HG03097 (cell line): ENCODE measurements around the gene KASH5.
"Not testable (repeated sequence)": the region's sequence is repeated elsewhere in the genome, so short reads cannot be mapped to it uniquely, and the experiment has no call there.

Experiments
- ATAC-seq: cut with Tn5 transposase; IDR thresholded peaks from one replicate; pipeline ENCODE4 v1.9.1; 2021; ENCODE audit not compliant: unreplicated experiment, low FRiP score

The KASH5 gene

DNA sequence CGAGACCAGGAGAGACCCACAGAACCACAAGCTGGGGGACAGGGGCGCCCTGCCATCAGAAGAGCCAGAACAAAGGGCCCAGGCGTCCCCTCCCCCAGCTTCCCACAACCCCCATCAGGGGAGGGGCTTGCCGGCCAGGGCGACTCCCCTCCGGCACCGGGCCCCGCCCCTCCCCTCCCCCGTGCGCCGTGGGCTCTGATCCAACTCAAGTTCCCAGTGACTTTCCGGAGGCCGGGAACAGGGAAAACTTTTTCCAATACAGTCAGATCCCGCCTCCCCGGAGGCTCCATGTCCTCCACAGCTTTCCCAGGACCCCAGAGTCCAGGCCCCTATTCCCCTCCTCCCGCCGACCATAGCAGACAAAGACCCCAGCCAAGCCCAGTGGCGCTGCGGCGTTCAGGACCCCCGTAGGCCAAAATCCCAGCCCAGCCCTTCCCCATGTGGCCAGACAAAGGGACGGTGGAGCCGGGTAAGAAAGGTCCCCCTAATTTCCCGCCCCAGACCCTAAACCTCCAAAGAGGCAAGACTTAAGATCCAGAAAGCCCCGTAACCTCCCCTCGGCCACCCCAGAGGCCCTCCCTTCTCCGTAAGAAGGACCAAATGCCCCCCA, 26.5 kb upstream of the KASH5 start:
- ATAC-seq: no peak

DNA sequence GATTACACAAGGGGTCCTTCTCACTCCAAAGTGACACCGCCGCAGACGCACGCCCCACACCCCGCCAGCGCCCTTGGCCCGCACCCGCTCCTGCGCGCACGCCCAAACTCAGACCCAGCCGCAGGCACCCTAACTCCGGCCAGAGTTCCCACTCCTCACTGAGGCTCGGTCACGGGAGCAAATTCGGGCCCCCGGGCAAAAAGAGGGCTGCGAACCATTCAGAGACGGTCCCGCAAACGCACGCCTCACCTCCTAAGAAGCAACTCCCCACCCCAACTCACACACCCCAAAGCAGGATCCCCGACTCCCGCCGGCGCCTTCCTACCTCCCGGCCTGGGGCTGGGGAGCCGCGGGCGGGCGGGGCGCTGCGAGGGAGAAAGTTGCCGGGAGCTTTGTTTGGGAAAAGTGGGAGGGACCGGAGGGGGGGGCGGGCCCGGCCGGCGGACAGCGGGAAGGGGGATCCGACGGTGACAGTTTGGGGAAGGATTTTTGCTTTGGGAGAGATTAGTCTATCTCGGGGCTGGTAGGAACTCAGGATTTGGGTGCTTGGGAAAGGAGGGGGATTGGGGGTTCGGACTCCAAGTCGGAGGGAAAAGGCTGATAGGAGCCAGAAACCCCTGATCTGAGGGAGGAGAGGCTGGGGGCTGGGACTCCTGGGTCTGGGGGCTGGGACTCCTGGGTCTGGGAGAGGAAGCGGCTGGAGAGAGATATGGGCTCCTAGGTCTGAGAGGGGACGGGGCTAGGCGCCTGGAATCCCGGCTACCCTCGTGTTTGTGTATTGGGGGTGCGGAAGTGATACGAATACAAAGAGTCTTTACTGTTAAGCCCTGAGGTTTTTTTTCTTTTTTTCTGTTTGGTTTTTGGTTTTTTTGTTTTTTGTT, 25.8 kb upstream of the KASH5 start, which contains the start of gene TEAD2:
TSS of gene TEAD2 (minus strand) at position 369 of the 881 bp plus-strand sequence. CDS start 2,341 bp downstream, outside the sequence.
- ATAC-seq: no peak

DNA sequence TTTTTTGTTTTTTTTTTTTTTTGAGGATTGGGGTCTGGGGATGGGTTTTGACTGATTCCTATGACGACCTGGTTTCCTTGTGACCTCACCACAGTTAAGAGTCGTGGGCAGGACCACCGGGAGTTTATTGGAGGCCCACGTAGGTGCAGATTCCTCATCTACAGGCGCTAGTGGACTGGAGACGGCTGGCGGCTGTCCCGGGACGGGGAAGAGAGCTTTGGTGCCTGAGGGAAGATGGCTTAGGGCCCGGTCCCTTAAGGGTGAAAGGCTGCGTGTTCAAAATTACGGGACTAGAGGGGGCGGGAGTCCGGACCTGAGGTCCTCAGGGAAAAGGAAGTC, 25.2 kb upstream of the KASH5 start:
- no peak for ATAC-seq

DNA sequence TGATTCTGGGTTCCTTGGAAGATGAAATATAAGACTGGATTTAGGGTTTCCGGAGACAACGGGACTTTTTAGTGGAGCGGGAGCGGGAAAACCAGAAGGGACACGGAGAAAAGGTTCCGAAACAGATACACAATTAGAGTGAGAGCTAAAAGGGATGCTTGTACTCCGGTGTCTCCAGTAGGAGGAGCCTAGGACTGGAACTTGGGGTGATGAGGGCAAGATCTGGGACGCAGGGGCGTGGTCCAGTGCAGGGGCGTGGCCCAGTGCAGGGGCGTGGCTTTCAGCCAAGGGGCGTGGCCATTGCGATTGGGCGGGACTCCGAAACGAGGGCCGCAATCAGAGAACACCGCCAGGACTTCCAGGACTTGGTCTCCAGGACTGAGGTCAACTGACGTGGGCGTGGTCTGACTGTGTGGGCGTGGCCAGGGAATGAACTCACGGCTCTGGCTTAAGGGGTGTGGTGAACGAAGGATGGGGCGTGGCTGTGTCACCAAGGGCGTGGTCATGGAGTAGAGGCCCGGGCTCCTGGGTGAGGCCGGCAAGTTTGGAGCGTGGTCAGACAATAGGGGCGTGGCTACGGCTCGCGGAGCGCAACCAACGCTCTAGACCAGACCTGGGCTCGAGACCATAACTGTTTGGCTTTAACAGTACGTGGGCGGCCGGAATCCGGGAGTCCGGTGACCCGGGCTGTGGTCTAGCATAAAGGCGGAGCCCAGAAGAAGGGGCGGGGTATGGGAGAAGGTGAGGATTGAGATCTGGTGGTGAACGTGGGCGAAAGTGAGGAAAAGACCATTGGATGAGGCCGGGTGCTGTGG, 24.6 kb upstream of the KASH5 start, which contains the start of gene DKKL1:
TSS of gene DKKL1 (plus strand) at position 610 of the 815 bp plus-strand sequence. CDS start at position 732, 122 bp downstream.
- peak; percentile 65 for ATAC-seq

DNA sequence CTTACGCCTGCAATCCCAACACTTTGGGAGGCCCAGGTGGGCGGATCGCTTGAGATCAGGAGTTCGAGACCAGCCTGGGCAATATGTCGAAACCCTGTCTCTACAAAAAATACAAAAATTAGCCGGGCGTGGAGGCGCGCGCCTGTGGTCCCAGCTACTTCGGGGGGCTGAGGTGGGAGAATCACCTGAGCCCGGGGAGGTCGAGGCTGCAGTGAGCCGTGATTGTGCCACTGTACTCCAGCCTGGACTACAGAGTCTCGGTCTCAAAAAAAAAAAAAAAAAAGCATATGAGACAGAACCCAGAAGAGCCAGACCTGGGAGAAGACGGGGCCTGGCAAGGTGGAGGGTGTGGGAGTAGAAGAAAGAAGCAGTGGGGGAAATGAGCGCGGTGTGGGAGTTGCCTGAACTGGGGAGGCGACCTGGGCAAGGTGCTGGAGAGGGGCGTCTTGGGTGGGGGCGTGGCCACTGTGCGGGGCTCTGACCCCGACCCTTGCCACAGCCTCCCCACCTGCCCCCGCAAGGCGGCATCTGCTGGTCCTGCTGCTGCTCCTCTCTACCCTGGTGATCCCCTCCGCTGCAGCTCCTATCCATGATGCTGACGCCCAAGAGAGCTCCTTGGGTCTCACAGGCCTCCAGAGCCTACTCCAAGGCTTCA, 23.8 kb upstream of the KASH5 start:
- ATAC-seq: no peak

DNA sequence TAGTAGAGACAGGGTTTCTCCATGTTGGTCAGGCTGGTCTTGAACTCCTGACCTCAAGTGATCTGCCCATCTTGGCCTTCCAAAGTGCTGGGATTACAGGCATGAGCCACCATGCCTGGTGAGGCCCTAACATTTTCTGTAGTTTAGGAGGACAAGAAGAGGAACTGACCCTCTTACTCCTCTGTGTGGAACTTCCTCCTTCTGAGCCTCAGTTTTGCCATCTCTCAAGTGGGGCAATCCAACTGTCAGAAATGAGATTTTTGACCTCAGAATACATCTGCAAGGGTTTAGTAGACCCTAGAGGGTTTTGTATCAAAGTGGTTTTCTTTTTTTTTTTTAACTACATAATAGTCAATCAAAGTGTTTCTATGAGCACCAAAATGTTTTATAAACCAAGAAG, 21.9 kb upstream of the KASH5 start:
- ATAC-seq: no peak

DNA sequence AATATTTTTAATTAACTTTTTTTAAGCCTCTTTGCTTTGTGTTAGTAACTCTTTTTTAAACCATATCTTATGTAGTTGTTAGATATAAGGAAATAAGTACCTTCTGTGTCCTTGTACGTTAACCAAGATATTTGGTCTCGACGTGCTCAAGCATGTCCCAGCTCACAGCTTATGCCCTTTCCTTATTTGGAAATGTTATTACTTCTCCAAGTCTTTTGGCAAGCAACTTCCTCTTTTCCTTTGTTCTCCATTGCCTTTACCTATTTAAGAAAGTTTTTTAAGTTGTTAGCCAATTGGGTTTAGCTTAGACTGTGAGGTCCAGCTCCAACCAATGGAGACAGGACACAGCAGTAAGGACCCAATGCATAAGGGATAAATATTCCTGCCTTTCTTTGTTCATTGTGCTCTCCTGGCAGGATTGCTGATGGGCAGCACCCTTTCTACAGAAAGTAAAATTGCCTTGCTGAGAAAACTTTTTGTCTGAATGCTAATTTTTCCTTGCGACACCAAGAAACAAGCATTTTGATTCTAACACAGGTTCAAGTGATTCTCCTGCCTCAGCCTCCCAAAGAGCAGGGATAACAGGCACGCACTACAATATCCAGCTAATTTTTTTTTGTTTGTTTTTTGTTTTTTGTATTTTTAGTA, 19.2 kb upstream of the KASH5 start:
- ATAC-seq: no peak

DNA sequence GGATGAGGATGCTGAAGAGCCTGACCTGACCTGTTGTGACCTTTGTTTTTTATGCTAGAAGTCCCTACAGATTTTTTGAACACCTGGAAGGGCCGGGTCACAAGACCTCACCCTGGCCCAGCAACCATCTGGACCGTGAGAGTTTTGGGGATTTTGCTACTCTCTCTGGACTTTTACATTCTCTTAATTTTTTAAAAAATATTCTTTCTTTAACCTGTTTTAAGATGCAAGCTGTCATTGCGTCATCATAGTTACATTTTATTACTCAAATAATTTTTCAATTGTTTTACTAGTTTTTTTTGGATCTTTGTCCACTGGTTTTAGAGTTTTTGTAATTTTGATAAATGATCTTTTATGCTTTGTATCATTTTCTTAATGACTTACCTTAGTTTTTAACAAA, 16.9 kb upstream of the KASH5 start:
- ATAC-seq: no peak

DNA sequence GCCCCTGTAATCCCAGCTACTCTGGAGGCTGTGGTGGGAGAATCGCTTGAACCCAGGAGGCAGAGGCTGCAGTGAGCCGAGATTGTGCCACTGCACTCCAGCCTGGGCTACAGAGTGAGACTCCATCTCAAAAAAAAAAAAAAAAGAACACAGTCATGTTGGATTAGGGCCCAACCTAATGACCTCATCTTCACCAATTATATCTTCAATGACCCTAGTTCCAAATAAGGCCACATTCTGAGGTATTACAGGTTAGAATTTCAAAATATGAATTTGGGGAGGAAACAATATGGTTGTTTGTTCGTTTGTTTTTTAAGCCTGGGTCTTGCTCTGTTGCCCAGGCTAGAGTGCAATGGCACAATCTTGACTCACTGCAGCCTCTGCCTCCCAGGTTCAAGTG, 14.9 kb upstream of the KASH5 start:
- ATAC-seq: not testable (repeated sequence)

DNA sequence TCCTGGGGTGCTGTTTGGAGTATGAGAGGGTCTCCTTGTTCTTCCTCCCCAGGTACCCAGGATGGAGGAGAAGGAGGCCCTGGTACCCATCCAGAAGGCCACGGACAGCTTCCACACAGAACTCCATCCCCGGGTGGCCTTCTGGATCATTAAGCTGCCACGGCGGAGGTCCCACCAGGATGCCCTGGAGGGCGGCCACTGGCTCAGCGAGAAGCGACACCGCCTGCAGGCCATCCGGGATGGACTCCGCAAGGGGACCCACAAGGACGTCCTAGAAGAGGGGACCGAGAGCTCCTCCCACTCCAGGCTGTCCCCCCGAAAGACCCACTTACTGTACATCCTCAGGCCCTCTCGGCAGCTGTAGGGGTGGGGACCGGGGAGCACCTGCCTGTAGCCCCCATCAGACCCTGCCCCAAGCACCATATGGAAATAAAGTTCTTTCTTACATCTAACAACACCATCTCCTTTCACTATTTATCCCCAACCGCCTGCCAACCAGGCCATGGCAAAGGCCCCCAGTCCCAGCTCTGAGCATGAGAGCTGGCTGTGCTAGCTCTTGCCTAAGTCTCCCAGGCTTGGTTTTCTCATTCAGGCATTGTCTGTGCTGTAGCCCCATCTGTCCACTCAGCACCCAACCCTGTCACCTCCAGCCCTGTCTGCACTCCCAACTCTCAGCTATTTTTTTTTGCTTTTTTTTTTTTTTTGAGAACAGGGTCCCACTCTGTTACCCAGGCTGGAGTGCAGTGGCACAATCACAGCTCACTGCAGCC, 13.2 kb upstream of the KASH5 start:
- ATAC-seq: no peak

DNA sequence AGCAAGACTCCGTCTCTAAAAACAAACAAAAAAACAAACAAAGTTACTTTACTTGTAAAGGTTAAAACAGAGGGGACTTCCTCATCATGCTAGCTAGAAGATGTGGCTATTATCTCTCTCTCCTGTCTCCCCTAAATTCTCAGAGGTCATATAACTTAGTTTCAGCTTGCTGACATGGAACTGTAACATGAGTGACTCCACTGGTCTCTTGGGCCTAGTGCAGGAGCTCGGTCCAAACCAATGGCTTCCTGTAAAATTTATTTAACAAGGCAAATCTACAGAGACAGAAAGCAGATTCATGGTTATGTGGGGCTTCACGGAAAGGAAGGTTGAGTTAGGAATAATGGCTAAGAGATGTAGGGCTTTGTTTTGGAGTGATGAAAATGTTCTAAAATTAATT, 9.5 kb upstream of the KASH5 start:
- ATAC-seq: no peak

DNA sequence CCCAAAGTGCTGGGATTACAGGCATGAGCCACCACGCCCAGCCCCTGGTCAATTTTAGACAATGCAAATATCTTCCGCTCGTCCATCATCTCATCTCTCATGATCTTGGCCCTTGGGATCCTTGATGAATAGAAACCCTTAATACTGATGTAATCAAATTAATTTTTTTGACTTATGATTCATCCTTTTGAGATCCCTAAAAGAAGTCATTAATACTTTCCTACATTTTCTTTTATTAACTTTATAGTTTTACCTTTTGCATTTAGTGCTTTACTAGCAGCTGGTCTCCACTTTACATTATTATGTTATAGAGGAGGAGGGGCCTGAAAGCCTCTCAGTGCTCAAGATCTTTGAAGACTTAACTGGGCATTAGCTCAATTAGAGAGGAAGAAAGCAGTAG, 7.7 kb upstream of the KASH5 start:
- no peak for ATAC-seq

DNA sequence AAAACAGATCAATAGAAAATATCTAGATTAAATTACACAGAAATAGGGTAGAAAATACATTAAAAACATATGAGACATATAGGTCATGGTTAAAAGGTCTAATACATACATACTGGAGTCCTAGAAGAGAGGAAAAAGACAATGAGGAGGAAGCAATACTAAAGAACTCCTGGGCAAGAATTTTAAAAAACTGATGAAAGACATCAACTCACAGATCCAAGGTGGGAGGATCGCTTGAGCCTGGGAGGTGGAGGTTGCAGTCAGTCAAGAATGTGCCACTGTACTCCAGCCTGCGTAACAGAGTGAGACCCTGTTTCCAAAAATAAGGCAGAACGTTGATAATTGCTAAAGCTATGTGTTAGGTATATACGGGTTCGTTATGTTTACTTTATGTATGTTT, 5.4 kb upstream of the KASH5 start:
- ATAC-seq: no peak

DNA sequence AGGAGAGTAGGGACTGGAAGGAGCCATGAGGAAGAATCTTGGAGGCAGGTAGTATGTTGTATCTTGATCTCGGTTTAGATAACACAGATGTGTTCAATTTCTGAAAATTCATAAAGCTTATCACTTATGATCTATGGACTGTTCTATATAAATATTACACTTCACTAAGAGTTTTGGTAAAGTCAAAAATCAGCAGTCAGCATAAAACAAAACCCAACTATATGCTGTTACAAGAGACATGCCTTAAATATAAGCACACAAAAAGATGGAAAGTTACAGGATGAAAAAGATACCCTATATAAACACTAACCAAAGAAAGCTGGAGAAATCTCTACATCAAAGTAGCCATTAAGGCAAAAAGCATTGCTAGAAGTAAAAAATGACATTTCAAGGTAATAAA, 4.5 kb upstream of the KASH5 start:
- ATAC-seq: no peak

DNA sequence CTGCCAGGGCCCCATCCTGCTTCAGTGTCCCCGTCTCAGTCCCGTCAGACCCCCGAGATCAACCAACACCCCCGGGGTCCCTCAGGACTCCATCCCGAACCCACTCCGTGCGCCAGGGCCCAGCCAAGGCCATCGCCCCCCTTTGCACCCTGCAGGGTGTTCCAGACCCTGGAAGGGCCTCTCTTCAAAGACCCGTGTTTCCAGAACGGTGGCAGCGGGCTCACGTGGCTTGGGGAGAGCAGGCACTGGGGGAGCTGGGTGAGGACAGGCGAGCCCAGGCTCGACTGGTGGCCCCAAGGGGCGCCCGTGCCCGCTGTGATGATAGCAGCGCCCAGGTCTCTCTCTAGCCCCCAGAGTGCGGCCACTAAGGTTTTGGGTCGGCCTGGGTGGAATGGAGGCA, 1.4 kb downstream of the KASH5 start:
- no peak for ATAC-seq

DNA sequence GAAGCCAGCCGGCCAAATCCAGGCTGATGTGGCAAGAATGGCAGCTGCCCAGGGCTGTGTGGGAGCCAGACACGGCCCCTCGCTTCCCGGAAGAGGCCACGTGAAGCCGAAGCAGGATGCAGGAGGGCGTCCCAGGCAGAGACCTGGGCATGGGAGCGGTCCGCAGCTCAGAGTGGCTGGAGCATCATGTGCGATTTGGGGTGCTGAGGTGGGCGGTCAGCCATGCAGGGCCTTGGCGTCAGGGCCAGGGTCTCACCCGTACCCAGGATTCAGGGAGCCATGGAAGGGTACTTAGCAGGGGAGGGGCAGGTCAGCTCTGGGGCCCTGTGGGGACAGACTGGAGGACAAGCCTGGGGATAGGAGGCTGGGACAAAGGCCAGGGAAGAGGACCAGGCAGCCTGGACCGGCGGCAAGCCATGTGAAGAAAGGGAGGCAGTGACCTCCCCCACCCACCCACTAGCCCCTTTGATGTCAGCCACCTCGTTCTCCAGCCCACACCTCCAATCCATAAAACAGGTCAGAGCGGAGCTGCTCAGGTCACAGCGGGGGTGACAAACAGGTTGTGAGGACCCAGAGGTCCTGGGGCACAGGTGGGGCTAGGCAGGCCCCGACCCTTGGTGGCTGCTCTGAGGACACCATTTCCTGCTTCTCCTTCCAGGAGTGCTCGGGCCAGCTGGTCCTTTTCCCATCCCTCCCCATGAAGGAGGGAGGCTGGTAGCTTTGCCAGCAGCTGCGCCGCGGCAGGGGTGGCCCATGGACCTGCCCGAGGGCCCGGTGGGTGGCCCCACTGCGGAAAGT, 2.3 kb downstream of the KASH5 start:
- ATAC-seq: no peak

DNA sequence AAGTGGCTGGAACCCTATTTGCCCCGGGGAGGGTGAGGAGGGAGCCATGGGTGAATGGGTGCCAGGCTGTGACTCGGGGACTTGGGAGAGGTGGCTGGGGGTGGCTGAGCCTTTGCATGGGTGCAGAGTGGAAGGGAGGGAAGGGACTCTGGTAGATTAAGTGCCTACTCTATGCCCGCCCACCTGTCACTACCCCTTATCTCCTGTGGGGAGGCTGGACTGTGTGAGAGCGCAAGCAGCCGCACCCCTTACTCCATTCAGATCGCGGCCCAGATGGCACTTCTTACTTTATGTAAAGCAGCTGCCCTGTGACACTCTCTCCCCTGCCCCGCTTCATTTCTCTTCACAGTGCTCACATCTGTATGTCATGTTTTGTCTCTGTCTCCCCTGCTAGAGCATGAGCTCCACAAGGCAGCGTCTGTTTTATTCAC, 2.9 kb downstream of the KASH5 start:
- no peak for ATAC-seq

DNA sequence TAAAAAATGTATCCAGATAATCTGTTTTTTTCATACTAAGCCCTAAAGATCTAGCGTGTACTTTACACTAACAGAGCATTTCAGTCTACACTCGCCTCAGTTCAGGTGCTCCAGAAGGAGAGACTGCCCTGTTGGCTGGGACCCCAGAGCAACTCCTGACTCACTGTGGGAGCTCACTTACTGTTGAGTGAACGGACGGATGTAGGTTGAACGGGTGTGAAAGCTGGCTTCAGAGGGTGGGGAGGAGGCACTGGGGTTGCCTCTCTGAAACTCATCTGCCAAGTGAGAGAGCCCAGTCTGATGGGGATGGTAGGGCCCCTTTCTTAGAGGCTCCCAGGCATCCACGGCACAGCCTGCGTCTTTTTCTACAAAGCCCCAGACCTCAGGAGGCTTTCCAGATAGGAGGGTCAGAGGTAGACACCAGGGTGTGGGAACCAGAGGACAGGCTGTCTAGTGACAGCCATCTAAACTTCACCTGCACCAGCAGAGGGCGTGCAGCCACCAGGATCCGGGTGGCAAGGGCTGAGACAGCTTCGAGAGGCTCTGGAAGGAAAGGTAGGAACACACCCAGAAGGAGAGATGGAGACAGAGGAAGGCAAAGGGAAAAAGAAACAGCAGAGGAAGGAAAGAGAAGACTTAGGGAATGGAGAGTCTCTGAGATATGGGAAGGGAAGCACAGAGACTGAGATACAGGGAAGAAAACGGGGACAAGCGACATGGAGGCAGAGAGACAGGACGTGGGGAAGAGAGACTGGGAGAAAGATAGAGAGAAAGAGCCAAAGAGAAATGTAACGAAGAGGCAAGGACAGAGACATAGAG, 3.7 kb downstream of the KASH5 start:
- no peak for ATAC-seq
